Measurements from ENCODE around the gene EARS2. TPM values are rescaled to one million over a fixed set of nuclear protein-coding genes. Genes with fewer than 3 reads are reported as not detected.

EARS2 gene
- total and polyA plus RNA-seq, 2 donors (not counting 1 experiment from before 2014, with no cell fraction given), result 27.3 to 40.3 TPM

- Histone ChIP-seq H3K9me3 (ENCODE audit: control insufficient read depth, insufficient read depth, low read depth, low read length) (no peaks in the 10 kb centered on the region), H3K4me2 (ENCODE audit: extremely low read depth, insufficient read depth, low read length) (no peak overlapping the region), H3K36me3 (ENCODE audit: control insufficient read depth, insufficient read depth, low read length) (peaks cover 13% of the 10 kb centered on the region), H2AFZ (ENCODE audit: low read length) (no peak overlapping the region), H4K20me1 (ENCODE audit: control insufficient read depth, extremely low read depth, insufficient read depth, low read length) (no peaks in the 10 kb centered on the region), H3K4me3 (replicated peaks in 1 of 4; ENCODE audit: control extremely low read depth in 1 of 4, insufficient read depth in 1 of 4, low read depth in 3 of 4, low read length in 4 of 4) (no peak overlapping the region), H3K27me3 (ENCODE audit: control insufficient read depth, insufficient read depth, low read length) (no peaks in the 10 kb centered on the region), H3K4me1 (ENCODE audit: control insufficient read depth, extremely low read depth, insufficient read depth, low read length) (no peaks in the 10 kb centered on the region), H3K79me2 (ENCODE audit: control insufficient read depth, insufficient read depth, low read length) (no peaks in the 10 kb centered on the region), H3K27ac (ENCODE audit: insufficient read depth, low read length) (no peak overlapping the region), H3K9ac (ENCODE audit: insufficient read depth, low read length) (no peak overlapping the region)
- TF ChIP-seq EZH2 (IDR thresholded peaks at IDR 0.05; ENCODE audit: low read length, missing control alignments) (no peak), CTCF (conservative IDR thresholded peaks at IDR 0.05 in 1 of 2, IDR thresholded peaks at IDR 0.05 in 1 of 2; ENCODE audit: low read depth in 1 of 2, low read length in 2 of 2) (no peak)
- DNase-seq (ENCODE audit: low read depth in 2 of 2), result no peak
Observed at GRCh38 chr16:23524886-23525285, 32.3 kb downstream of the EARS2 start.

- DNase-seq (ENCODE audit: low read depth in 2 of 2), result no peak
- H3K9ac ChIP-seq (ENCODE audit: insufficient read depth, low read length), result no peak overlapping the region
- no peaks in the 10 kb centered on the region for H3K4me1 ChIP-seq (ENCODE audit: control insufficient read depth, extremely low read depth, insufficient read depth, low read length)
- no peaks in the 10 kb centered on the region for H3K79me2 ChIP-seq (ENCODE audit: control insufficient read depth, insufficient read depth, low read length)
- no peak overlapping the region for H3K4me2 ChIP-seq (ENCODE audit: extremely low read depth, insufficient read depth, low read length)
- H3K36me3 ChIP-seq (ENCODE audit: control insufficient read depth, insufficient read depth, low read length), result peaks cover 13% of the 10 kb centered on the region
- H4K20me1 ChIP-seq (ENCODE audit: control insufficient read depth, extremely low read depth, insufficient read depth, low read length), result no peaks in the 10 kb centered on the region
- no peak overlapping the region for H3K4me3 ChIP-seq (replicated peaks in 1 of 4; ENCODE audit: control extremely low read depth in 1 of 4, insufficient read depth in 1 of 4, low read depth in 3 of 4, low read length in 4 of 4)
- no peak for TF ChIP-seq EZH2 (IDR thresholded peaks at IDR 0.05; ENCODE audit: low read length, missing control alignments)
- TF ChIP-seq CTCF (conservative IDR thresholded peaks at IDR 0.05 in 1 of 2, IDR thresholded peaks at IDR 0.05 in 1 of 2; ENCODE audit: low read depth in 1 of 2, low read length in 2 of 2), result no peak
- H3K9me3 ChIP-seq (ENCODE audit: control insufficient read depth, insufficient read depth, low read depth, low read length), result no peaks in the 10 kb centered on the region
- H3K27ac ChIP-seq (ENCODE audit: insufficient read depth, low read length), result no peak overlapping the region
- H2AFZ ChIP-seq (ENCODE audit: low read length), result no peak overlapping the region
- H3K27me3 ChIP-seq (ENCODE audit: control insufficient read depth, insufficient read depth, low read length), result no peaks in the 10 kb centered on the region
Observed at GRCh38 chr16:23523876-23524385, 33.2 kb downstream of the EARS2 start.

GRCh38 chr16:23523321-23523720 lies 33.8 kb downstream of the EARS2 start:
- no peak overlapping the region for H3K9ac ChIP-seq (ENCODE audit: insufficient read depth, low read length)
- no peaks in the 10 kb centered on the region for H3K9me3 ChIP-seq (ENCODE audit: control insufficient read depth, insufficient read depth, low read depth, low read length)
- TF ChIP-seq EZH2 (IDR thresholded peaks at IDR 0.05; ENCODE audit: low read length, missing control alignments) (no peak), CTCF (conservative IDR thresholded peaks at IDR 0.05 in 1 of 2, IDR thresholded peaks at IDR 0.05 in 1 of 2; ENCODE audit: low read depth in 1 of 2, low read length in 2 of 2) (no peak)
- no peaks in the 10 kb centered on the region for H3K27me3 ChIP-seq (ENCODE audit: control insufficient read depth, insufficient read depth, low read length)
- H3K36me3 ChIP-seq (ENCODE audit: control insufficient read depth, insufficient read depth, low read length), result peaks cover 12% of the 10 kb centered on the region
- no peak overlapping the region for H2AFZ ChIP-seq (ENCODE audit: low read length)
- H3K79me2 ChIP-seq (ENCODE audit: control insufficient read depth, insufficient read depth, low read length), result no peaks in the 10 kb centered on the region
- DNase-seq (ENCODE audit: low read depth in 2 of 2), result no peak
- no peaks in the 10 kb centered on the region for H4K20me1 ChIP-seq (ENCODE audit: control insufficient read depth, extremely low read depth, insufficient read depth, low read length)
- H3K4me1 ChIP-seq (ENCODE audit: control insufficient read depth, extremely low read depth, insufficient read depth, low read length), result no peaks in the 10 kb centered on the region
- no peak overlapping the region for H3K4me3 ChIP-seq (replicated peaks in 1 of 4; ENCODE audit: control extremely low read depth in 1 of 4, insufficient read depth in 1 of 4, low read depth in 3 of 4, low read length in 4 of 4)
- no peak overlapping the region for H3K27ac ChIP-seq (ENCODE audit: insufficient read depth, low read length)
- H3K4me2 ChIP-seq (ENCODE audit: extremely low read depth, insufficient read depth, low read length), result no peak overlapping the region

Data from fibroblast of lung (primary cell).